ENCODE measurements around the gene CT55.
"Not testable (repeated sequence)": the region's sequence is repeated elsewhere in the genome, so short reads cannot be mapped to it uniquely, and the experiment has no call there.

Gene CT55

GRCh38 chrX:135120056-135120576 is 51.1 kb downstream of the CT55 start, which contains the start of gene ETDB:
Gene ETDB (minus strand): TSS chrX:135120526. CDS start chrX:135119261, 1,265 bp downstream.
- CTCF ChIA-PET; DNase-seq (ENCODE audit: extremely low spot score); POLR2A ChIA-PET: not testable (repeated sequence)

GRCh38 chrX:135116064-135116463 is 55.1 kb downstream of the CT55 start:
- POLR2A ChIA-PET; DNase-seq (ENCODE audit: extremely low spot score); CTCF ChIA-PET: not testable (repeated sequence)

GRCh38 chrX:135114392-135114791 is 56.8 kb downstream of the CT55 start:
- no peak for TF ChIP-seq SP1 (IDR thresholded peaks at IDR 0.05)
- TF ChIP-seq BHLHE40 (IDR thresholded peaks at IDR 0.05; ENCODE audit: borderline replicate concordance) = no peak
- no peak for TF ChIP-seq FOXM1 (IDR thresholded peaks at IDR 0.05; ENCODE audit: borderline replicate concordance)
- no peak for TF ChIP-seq FOXA1 (IDR thresholded peaks at IDR 0.05)
- no peak for TF ChIP-seq FOXK2 (IDR thresholded peaks at IDR 0.05)
- no peak for TF ChIP-seq ELF4 (IDR thresholded peaks at IDR 0.05)
- no peak for DNase-seq (ENCODE audit: extremely low spot score)
- ChIA-PET CTCF (no interaction called here), POLR2A (no interaction called here)

GRCh38 chrX:135112743-135113142 is 58.5 kb downstream of the CT55 start:
- no peak for TF ChIP-seq FOXK2 (IDR thresholded peaks at IDR 0.05)
- no peak for TF ChIP-seq SP1 (IDR thresholded peaks at IDR 0.05)
- no peak for TF ChIP-seq TARDBP (IDR thresholded peaks at IDR 0.05)
- no peak for TF ChIP-seq NFRKB (IDR thresholded peaks at IDR 0.05)
- no peak for TF ChIP-seq ARNT (IDR thresholded peaks at IDR 0.05)
- no peak for TF ChIP-seq ELF4 (IDR thresholded peaks at IDR 0.05)
- no peak for TF ChIP-seq CTBP1 (IDR thresholded peaks at IDR 0.05; ENCODE audit: borderline replicate concordance)
- TF ChIP-seq BHLHE40 (IDR thresholded peaks at IDR 0.05; ENCODE audit: borderline replicate concordance) = no peak
- ChIA-PET POLR2A (no interaction called here), CTCF (interaction anchor here (1.4 to 2.1 kb wide), 2 partner anchors 9 to 73 kb away, joined by 4 to 11 read pairs; no protein-coding TSS in a partner anchor)
- DNase-seq (ENCODE audit: extremely low spot score) = no peak

GRCh38 chrX:135112096-135112729 is 59.0 kb downstream of the CT55 start:
- ChIA-PET POLR2A (no interaction called here), CTCF (interaction anchor here (0.6 to 2.1 kb wide), 4 partner anchors 9 to 1351 kb away, joined by 4 to 11 read pairs (median 6); no protein-coding TSS in a partner anchor)
- TF ChIP-seq SP1 (IDR thresholded peaks at IDR 0.05) (no peak), FOXM1 (IDR thresholded peaks at IDR 0.05; ENCODE audit: borderline replicate concordance) (no peak), FOXK2 (IDR thresholded peaks at IDR 0.05) (no peak), L3MBTL2 (conservative IDR thresholded peaks at IDR 0.05) (no peak), SUZ12 (IDR thresholded peaks at IDR 0.05) (no peak), FOXA1 (IDR thresholded peaks at IDR 0.05) (no peak), ZNF384 (IDR thresholded peaks at IDR 0.05) (no peak), ELF4 (IDR thresholded peaks at IDR 0.05) (no peak), BHLHE40 (IDR thresholded peaks at IDR 0.05; ENCODE audit: borderline replicate concordance) (no peak), NFRKB (IDR thresholded peaks at IDR 0.05) (no peak), HDGF (IDR thresholded peaks at IDR 0.05; ENCODE audit: borderline replicate concordance) (no peak)
- DNase-seq (ENCODE audit: extremely low spot score) = peak; percentile 51

- ChIA-PET CTCF (no interaction called here), POLR2A (no interaction called here)
- no peak for DNase-seq (ENCODE audit: extremely low spot score)
- TF ChIP-seq PKNOX1 (IDR thresholded peaks at IDR 0.05) (no peak), SP1 (IDR thresholded peaks at IDR 0.05) (no peak), TARDBP (IDR thresholded peaks at IDR 0.05) (no peak), ZNF384 (IDR thresholded peaks at IDR 0.05) (no peak), LEF1 (IDR thresholded peaks at IDR 0.05; ENCODE audit: borderline replicate concordance) (no peak), FOXA1 (IDR thresholded peaks at IDR 0.05) (no peak), SUZ12 (IDR thresholded peaks at IDR 0.05) (no peak), L3MBTL2 (conservative IDR thresholded peaks at IDR 0.05) (no peak), CTBP1 (IDR thresholded peaks at IDR 0.05; ENCODE audit: borderline replicate concordance) (no peak), NFRKB (IDR thresholded peaks at IDR 0.05) (no peak), ELF4 (IDR thresholded peaks at IDR 0.05) (no peak), FOXK2 (IDR thresholded peaks at IDR 0.05) (no peak), HDGF (IDR thresholded peaks at IDR 0.05; ENCODE audit: borderline replicate concordance) (no peak), ARNT (IDR thresholded peaks at IDR 0.05) (no peak), BHLHE40 (IDR thresholded peaks at IDR 0.05; ENCODE audit: borderline replicate concordance) (no peak), FOXM1 (IDR thresholded peaks at IDR 0.05; ENCODE audit: borderline replicate concordance) (no peak)
These were observed 61.6 kb downstream of the CT55 start for GRCh38 chrX:135109554-135109953.

Measured in HEK293T (cell line).